ELF-1 (cell line): Measurements from ENCODE around the gene SERPINA4.

Experiments used
- DNase-seq: peaks from one replicate; pipeline ENCODE4 v3.0.0-alpha.2; 2016; ENCODE audit warnings: low read depth, low spot score

Gene SERPINA4

GRCh38 chr14:94542111-94542810 lies 19.0 kb upstream of the SERPINA4 start:
- DNase-seq: no peak

- DNase-seq: no peak
Measured at GRCh38 chr14:94542811-94543440, 18.3 kb upstream of the SERPINA4 start.

GRCh38 chr14:94543449-94544124 lies 17.7 kb upstream of the SERPINA4 start:
- peak; percentile 30 for DNase-seq

GRCh38 chr14:94544726-94545125 lies 16.5 kb upstream of the SERPINA4 start:
- no peak for DNase-seq

- DNase-seq: peak; percentile 62
Measured at GRCh38 chr14:94545131-94545841, 16.0 kb upstream of the SERPINA4 start.

- DNase-seq: no peak
Measured at GRCh38 chr14:94547151-94547680, 14.0 kb upstream of the SERPINA4 start.

- no peak for DNase-seq
Measured at GRCh38 chr14:94547726-94548125, 13.5 kb upstream of the SERPINA4 start.

GRCh38 chr14:94548131-94548998 lies 12.9 kb upstream of the SERPINA4 start:
- DNase-seq: no peak

- peak; percentile 95 for DNase-seq
Measured at GRCh38 chr14:94548999-94549985, 11.9 kb upstream of the SERPINA4 start.

GRCh38 chr14:94550041-94550440 lies 11.2 kb upstream of the SERPINA4 start:
- no peak for DNase-seq

- DNase-seq: no peak
Measured at GRCh38 chr14:94555991-94556390, 5.3 kb upstream of the SERPINA4 start.

GRCh38 chr14:94557327-94557726 lies 3.9 kb upstream of the SERPINA4 start:
- DNase-seq: no peak

- no peak for DNase-seq
Measured at GRCh38 chr14:94558842-94559241, 2.4 kb upstream of the SERPINA4 start.

- DNase-seq: no peak
Measured at GRCh38 chr14:94559638-94560290, 1.5 kb upstream of the SERPINA4 start.

GRCh38 chr14:94560291-94560665 lies 964 bp upstream of the SERPINA4 start:
- DNase-seq: no peak

- DNase-seq: no peak
Measured at GRCh38 chr14:94561656-94562010, 391 bp downstream of the SERPINA4 start.

- no peak for DNase-seq
Measured at GRCh38 chr14:94562022-94562421, 780 bp downstream of the SERPINA4 start.

- no peak for DNase-seq
Measured at GRCh38 chr14:94562941-94563883, 2.0 kb downstream of the SERPINA4 start.
